SIG-M5 (cell line): ENCODE measurements around the gene DYNC1H1.

Experiments used
- DNase-seq: peaks from one replicate; lab custom pipeline; 2025; lab: John Stamatoyannopoulos, UW

The DYNC1H1 gene

GRCh38 chr14:101964297-101965180 is at the start of gene DYNC1H1:
DYNC1H1 (plus strand) TSS chr14:101964573; CDS start chr14:101964692, 119 bp downstream.
- peak; percentile 12 for DNase-seq

GRCh38 chr14:101915871-101916815 is 48.2 kb upstream of the DYNC1H1 start:
- no peak for DNase-seq

DNA sequence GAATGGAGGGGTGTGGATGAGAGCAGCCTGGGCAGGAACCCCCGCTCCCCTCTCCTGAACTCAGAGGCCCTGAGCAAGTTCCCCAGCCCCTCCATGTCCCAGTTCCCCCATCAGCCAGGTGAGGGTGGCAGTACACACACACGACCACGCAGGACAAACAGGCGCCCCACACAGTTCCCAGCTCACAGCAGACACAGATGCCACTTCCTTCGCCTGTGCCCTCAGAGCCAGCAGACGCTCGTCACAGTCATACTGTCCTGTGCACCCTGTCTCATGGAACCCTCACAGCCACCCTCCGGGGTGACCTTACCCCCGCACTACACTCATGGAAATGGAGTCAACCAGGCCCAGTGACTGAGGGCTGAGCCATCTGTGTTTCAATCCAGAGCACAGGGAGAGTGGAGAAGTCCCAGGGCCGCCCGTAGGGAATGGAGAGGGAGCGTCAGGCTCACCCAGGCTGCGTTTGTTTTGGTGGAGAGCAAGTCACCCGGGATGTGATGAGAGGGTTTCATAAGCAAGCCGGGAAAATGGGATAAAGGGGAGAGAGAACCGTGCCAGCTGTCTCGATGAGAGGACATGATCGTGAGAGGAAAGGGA is 47.5 kb upstream of the DYNC1H1 start:
- no peak for DNase-seq

GRCh38 chr14:101917413-101918017 is 46.9 kb upstream of the DYNC1H1 start:
- no peak for DNase-seq

DNA sequence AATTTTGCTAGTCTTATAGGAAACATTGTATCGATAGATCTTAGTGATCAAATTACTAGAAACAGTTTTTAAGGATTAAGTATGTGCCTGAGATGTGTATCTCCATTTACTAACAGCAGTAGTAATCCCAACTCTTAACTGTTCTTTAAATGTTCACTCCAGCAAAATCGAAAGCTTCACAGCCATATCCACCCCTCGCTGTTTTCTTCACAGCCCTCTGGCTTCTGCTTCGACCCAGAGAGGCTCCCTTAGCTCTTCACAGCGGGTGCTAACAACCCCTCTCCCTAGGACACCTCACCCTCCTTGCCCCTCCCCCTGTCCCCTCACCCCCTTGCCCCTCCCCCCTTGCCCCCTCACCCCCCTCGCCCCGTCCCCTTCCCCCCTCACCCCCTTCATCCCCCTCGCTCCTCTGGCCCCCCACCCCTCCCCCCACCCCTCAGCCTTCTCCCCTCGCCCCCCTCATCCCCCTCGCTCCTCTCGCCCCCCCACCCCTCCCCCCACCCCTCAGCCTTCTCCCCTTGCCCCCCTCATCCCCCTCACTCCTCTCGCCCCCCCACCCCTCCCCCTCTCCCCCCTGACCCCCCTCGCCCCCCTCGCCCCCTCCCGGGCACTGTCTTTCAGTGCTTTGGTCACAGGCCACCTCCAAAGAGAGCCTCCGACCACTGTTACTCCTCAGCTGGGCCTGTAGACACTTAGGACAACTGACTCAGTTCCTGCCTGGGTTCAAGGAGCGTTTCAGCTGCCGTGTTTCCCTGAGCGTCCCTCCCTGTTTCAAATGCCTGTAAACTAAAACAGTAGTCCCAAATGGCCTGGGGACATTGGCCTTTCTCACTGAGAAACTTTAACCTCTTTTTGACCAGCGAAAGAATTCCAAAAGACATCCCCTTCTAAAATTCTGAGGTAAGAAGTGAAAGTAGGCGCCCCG is 46.0 kb upstream of the DYNC1H1 start:
- DNase-seq, result no peak

DNA sequence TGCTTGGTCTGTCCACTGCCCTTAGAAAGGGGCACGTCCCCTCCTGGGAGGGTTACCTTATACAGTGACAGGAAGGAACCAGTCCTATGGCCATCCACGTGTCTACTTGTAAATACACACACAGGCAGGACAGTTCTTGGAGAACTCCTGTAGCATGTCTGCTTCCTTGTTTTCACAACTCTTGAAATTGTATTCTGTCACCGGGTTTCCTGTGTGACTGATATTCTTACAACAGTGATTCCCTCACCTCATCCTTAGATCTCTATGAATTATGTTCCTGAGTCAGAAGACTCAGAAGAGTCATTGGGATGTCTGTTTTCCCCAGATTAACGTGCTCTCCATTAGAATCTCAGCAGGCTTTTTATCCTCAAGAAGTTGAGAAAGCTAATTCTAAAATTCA is 44.1 kb upstream of the DYNC1H1 start:
- no peak for DNase-seq

GRCh38 chr14:101922866-101923265 is 41.5 kb upstream of the DYNC1H1 start:
- DNase-seq, result no peak

DNA sequence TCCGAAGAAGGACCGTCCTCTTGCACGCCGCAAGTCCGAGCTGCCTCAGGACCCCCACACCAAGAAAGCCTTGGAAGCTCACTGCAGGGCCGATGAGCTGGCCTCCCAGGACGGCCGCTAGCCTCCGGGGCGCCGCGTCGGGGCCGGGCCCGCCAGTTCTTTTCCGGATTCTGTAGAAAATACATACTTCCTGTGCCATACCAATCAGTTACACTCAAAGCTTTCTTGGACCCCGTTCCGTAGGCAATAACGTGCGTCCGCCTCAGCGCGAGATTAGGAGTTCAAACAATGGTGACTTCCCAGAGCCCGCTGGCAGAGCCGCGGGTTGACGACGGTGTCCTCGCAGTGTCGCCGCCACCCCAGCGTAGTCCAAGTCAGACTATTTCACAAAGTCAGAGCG is 39.2 kb upstream of the DYNC1H1 start:
- DNase-seq, result no peak

DNA sequence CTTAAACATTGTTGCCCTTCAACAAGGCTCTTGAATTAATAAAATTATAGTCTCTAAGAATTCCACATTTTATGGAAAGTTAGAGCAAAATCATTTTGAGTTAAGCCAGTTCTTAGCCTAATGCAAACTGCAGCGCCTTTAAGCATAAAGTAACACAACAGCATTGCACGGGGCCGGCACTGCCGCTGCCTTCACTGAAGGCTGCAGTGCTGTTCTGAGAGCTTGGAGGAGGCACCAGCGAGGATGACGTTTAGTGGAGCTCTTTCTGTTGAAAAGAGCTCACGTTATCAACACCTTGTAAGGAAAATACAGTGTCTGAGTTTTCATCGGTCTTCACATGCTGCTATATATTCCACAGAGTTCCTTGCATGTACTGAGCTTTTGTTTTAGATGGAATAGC is 38.3 kb upstream of the DYNC1H1 start:
- no peak for DNase-seq

GRCh38 chr14:101926620-101927019 is 37.8 kb upstream of the DYNC1H1 start:
- DNase-seq, result no peak

GRCh38 chr14:101927859-101928258 is 36.5 kb upstream of the DYNC1H1 start:
- no peak for DNase-seq

DNA sequence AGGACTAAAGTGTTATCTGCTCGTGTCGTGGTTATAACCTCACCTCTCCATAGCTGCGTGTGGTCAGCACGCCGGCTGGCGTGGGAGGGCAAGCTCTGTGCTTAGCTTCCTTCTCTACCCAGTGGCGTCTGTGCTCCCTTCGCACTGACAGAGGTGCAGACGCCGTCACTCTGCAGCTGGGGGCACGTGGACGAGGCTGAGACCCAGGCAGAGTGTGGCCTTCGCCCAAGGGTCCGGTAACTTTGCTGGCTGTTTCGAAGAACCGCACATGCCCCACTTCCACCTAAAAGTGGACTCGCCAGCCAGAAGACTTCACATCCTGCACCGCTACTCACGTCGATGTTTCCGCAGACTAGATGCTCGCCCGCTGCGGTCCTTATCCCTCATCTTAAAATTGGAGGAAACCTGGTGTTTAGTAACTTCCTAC is 35.9 kb upstream of the DYNC1H1 start:
- DNase-seq, result no peak

DNA sequence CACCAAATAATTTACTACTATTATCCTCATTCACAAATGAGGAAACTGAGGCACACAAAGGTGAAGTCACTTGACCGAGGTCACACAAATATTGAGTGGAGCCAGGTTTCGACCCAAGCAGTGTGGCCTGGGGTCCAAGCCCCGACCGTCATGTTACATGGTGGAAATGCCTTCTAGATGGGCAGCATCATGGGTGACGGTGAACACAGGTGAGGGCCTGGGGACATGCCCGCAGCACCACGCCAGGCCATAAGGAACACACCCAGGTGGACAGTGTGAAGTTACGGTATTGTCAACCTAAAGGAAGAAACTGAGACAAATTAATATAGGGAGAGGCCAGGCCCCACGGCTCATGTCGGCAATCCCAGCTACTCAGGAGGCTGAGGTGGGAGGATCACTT is 35.3 kb upstream of the DYNC1H1 start:
- DNase-seq, result no peak

GRCh38 chr14:101929946-101930345 is 34.4 kb upstream of the DYNC1H1 start:
- no peak for DNase-seq

DNA sequence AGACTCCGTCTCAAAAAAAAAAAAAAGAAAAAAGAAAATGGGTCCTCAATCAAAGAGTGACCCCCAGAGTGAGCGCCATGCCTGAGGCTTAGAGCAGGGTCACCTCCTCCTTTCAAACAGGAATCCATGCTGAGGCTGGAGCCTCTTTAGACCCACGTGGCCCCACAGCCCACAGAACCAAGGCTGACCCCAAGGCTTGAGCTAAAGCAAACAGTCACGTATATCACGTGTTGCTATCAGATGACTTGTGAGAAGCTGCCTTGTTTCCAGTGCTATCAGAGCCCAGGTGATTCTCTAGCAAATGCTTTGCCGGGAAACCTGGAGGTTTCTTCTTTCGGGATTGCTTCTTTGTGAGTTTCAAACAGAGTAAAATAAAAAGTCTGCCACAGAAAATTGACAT is 31.7 kb upstream of the DYNC1H1 start:
- DNase-seq, result no peak

DNA sequence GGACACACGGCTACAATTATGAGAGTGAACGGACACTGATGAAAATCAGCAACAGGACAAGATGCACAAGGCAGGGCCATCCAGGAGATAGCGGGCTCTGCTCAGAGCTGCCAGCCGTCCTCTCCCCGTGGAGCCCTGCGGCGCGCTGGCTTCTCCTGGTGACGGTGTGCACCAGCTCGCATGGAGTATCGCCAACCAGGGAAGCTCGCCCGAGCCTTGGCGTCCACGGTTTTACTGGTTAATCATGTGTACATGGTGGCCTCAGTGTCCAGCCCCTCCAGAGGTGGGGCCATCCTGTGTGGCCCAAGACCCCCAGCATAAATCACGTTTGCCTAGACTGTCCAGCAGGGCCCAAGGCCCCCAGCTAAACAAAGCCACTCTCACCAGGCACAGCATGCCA is 31.2 kb upstream of the DYNC1H1 start:
- DNase-seq, result no peak

DNA sequence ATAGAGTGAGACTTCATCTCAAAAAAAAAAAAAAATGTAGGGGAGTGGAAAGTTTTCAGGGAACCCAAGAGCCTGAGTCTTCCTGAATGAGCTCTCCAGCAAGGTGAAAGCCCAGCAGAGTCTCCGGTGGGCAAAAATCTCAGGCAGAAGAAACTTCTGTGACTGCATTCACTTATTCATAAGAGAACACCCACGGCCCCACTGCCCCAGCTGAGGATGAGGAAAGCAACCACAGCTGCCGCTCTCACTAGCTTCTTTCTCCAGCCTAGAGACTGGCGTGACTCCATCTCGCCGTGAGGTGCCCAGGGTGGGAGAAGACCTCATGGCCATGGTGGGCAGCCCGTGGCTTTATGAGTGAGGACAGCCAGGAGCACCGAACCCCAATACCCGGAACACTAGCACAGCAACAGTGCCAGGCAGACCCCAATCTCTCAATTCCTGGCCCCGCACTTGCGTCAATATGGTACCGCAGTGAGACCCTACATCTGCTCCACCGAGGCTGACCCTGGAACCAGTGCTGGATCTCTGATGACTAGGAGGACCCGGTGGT is 29.7 kb upstream of the DYNC1H1 start:
- no peak for DNase-seq

DNA sequence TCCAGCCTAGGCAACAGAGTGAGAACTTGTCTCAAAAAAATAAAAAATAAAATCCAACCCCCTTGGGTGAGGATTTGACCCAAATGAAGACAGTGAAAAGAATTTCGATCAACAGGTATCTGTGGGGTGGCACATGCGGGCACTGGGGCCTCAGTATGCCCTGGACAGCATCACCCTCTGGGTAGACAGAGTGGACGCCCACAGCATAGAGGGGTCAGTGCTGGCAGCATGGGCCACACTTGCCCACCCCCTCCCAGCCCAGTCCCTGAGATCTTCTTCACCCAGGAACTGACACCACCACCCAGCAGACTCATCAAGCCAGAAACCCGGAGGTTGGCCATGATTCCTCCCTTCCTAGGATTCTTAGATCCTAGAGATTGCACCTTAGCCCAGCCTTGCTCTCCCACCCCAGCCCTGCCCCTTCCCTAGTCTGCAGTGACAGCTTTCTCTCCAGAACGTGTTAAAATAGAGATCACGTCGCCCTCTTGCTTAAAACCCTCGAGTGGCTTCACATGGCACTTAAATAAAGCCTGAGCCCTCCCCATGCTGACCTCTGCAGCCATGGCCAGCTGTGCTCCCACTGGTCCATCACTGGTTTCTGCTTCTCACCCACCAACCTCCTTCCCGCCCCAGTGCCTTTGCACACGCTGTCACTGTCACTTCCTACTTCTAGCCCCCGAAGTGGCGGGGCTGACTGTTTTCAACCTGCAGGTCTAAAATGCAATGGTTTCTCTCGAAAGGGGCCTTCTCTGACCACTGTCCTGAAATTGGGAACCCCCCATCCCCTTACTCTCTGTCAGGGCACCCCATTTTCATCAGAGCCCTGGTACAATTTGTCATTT is 26.2 kb upstream of the DYNC1H1 start:
- DNase-seq, result no peak

DNA sequence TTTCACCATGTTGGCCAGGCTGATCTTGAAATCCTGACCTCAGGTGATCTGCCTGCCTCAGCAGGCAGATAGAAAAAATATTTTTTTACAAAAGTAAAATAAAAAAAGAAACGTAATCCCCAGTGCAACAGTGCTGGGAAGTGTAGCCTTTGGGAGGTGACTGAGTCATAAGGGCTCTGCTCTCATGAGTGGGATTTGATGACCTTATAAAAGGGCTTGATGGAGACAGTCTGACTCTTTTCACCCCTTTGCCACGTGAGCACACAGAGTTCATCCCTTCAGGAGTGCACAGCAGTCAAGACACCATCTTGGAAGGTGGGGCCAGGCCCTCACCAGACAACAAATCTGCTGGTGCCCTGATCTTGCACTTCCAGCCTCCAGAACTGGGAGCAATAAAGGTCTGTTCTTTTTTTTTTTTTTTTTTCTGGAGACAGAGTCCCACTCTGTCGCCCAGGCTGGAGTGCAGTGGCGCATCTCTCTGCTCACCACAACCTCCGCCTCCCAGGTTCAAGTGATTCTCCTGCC is 24.7 kb upstream of the DYNC1H1 start:
- DNase-seq, result no peak
